MV-4-11 (cell line): Measurements from ENCODE around the gene PCSK4.

Experiments
- DNase-seq: peaks from one replicate; lab custom pipeline; 2025; lab: John Stamatoyannopoulos, UW

PCSK4 gene

GRCh38 chr19:1453525-1454364 is 36.4 kb downstream of the PCSK4 start:
- DNase-seq = no peak

GRCh38 chr19:1452802-1453524 is 37.2 kb downstream of the PCSK4 start:
- no peak for DNase-seq

GRCh38 chr19:1451916-1452801 is 38.0 kb downstream of the PCSK4 start:
- DNase-seq = no peak

GRCh38 chr19:1450735-1451731 is 39.1 kb downstream of the PCSK4 start:
- no peak for DNase-seq

DNA sequence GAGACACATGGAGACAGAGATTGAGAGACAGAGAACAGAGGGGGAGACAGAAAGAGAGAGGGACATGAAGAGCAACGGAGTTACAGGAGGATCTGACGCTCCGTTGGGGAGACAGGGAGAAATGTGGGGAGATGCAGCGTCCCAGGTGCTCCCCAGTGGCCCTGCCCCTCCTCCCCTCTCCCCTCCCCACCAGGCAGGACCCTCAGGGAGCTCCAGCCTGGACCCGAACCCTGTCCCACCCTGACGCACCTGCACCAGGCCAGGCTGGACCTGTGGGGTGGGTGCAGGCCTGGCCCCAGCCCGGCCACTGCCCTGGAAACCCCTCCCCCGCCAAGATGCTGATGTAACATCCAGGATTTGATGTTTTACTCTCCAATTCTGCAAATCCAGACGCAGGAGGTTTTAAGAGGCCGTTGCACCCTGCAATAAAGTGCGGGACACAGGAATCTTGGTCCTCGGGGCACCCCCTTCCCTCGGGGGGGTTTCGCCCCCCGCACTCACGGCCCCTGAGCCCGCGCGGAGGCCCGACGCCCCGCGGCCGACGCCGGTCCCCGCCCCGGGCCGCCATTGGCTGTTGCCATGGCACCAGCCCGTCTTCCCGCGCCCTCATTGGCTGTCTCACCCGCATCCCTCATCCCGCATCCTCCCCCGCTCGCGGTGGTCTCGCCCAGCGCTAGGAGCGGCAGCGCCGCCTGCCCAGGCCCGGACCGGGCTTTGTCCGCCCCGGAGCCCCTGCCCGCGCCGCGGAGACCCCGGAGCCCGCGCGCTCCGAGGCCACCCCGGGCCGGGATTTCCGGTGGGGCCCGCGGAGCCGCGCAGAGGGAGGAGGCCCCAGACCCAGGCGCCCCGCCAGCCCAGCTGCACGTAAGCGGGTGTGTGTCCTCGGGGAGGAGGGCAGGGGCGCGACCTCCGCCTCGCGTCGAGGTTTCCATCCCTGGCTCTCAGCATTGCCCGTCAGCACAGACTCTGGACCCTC is 40.4 kb downstream of the PCSK4 start, which contains the start of gene APC2:
APC2 (plus strand) TSS at position 655 of the 976 bp plus-strand sequence. CDS start 2,881 bp downstream, outside the sequence.
- no peak for DNase-seq

DNA sequence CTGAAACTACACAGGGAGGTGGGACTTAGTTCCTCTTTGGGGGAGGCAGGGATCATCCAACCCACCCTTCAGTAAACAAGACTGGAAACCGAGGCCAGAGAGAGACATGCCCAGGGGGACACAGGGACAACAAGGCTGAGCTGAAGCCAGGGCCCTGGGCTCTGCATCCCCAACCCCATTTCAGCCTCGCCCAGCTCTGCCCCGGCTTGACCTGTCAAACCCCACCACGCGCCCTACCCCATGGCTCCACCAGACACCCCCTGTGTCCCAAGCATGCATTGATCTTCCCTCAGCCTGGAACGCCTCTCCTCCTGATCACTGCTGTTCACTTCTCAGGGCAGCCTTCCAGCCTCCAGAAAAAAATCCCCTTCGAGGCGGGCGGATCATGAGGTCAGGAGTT is 42.2 kb downstream of the PCSK4 start:
- no peak for DNase-seq

- no peak for DNase-seq
Observed at GRCh38 chr19:1447504-1447903, 42.6 kb downstream of the PCSK4 start.

GRCh38 chr19:1446713-1447481 is 43.3 kb downstream of the PCSK4 start:
- DNase-seq = no peak

GRCh38 chr19:1445932-1446712 is 44.0 kb downstream of the PCSK4 start:
- DNase-seq = no peak

GRCh38 chr19:1445185-1445931 is 44.8 kb downstream of the PCSK4 start:
- peak; percentile 55 for DNase-seq

- no peak for DNase-seq
Observed at GRCh38 chr19:1441677-1442438, 48.3 kb downstream of the PCSK4 start.

DNA sequence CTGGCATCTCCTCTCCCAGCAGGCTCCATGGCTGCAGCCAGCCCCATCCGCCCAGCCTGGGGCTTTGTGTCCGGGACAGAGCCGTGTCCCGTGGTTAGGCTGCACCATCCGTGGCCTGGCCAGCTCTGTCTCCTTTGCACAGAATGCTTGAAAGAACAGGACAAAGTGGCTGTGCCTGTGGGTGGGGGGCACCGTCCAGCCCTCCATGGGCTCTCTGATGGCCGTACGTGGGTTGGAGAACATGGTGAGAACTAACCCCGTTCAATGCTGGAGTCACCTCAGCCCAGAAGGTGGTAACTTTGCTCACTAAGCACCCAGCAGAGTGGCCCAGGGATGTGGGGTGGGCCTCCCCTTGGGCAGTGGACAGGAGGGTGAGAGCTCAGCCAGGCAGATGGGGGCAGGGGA is 49.1 kb downstream of the PCSK4 start:
- DNase-seq = no peak

GRCh38 chr19:1440418-1440801 is 49.7 kb downstream of the PCSK4 start:
- no peak for DNase-seq

GRCh38 chr19:1439525-1440417 is 50.4 kb downstream of the PCSK4 start:
- peak; percentile 33 for DNase-seq

- DNase-seq = no peak
Observed at GRCh38 chr19:1438933-1439354, 51.2 kb downstream of the PCSK4 start.
